ENCODE results near the gene RCAN2. TPM values are rescaled to one million over a fixed set of nuclear protein-coding genes. Genes with fewer than 3 reads are reported as not detected.

RCAN2 gene
- total and polyA plus RNA-seq, 2 experiments from 2014 or later = 6.0 to 9.3 TPM

- TF ChIP-seq, protein P1, sequence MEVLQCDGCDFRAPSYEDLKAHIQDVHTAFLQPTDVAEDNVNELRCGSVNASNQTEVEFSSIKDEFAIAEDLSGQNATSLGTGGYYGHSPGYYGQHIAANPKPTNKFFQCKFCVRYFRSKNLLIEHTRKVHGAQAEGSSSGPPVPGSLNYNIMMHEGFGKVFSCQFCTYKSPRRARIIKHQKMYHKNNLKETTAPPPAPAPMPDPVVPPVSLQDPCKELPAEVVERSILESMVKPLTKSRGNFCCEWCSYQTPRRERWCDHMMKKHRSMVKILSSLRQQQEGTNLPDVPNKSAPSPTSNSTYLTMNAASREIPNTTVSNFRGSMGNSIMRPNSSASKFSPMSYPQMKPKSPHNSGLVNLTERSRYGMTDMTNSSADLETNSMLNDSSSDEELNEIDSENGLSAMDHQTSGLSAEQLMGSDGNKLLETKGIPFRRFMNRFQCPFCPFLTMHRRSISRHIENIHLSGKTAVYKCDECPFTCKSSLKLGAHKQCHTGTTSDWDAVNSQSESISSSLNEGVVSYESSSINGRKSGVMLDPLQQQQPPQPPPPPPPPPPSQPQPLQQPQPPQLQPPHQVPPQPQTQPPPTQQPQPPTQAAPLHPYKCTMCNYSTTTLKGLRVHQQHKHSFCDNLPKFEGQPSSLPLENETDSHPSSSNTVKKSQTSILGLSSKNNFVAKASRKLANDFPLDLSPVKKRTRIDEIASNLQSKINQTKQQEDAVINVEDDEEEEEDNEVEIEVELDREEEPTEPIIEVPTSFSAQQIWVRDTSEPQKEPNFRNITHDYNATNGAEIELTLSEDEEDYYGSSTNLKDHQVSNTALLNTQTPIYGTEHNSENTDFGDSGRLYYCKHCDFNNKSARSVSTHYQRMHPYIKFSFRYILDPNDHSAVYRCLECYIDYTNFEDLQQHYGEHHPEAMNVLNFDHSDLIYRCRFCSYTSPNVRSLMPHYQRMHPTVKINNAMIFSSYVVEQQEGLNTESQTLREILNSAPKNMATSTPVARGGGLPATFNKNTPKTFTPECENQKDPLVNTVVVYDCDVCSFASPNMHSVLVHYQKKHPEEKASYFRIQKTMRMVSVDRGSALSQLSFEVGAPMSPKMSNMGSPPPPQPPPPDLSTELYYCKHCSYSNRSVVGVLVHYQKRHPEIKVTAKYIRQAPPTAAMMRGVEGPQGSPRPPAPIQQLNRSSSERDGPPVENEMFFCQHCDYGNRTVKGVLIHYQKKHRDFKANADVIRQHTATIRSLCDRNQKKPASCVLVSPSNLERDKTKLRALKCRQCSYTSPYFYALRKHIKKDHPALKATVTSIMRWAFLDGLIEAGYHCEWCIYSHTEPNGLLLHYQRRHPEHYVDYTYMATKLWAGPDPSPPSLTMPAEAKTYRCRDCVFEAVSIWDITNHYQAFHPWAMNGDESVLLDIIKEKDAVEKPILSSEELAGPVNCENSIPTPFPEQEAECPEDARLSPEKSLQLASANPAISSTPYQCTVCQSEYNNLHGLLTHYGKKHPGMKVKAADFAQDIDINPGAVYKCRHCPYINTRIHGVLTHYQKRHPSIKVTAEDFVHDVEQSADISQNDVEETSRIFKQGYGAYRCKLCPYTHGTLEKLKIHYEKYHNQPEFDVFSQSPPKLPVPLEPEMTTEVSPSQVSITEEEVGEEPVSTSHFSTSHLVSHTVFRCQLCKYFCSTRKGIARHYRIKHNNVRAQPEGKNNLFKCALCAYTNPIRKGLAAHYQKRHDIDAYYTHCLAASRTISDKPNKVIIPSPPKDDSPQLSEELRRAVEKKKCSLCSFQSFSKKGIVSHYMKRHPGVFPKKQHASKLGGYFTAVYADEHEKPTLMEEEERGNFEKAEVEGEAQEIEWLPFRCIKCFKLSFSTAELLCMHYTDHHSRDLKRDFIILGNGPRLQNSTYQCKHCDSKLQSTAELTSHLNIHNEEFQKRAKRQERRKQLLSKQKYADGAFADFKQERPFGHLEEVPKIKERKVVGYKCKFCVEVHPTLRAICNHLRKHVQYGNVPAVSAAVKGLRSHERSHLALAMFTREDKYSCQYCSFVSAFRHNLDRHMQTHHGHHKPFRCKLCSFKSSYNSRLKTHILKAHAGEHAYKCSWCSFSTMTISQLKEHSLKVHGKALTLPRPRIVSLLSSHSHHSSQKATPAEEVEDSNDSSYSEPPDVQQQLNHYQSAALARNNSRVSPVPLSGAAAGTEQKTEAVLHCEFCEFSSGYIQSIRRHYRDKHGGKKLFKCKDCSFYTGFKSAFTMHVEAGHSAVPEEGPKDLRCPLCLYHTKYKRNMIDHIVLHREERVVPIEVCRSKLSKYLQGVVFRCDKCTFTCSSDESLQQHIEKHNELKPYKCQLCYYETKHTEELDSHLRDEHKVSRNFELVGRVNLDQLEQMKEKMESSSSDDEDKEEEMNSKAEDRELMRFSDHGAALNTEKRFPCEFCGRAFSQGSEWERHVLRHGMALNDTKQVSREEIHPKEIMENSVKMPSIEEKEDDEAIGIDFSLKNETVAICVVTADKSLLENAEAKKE (CRISPR knock-in tag; IDR thresholded peaks at IDR 0.05) = no peak
- TF ChIP-seq STAT1 (IDR thresholded peaks at IDR 0.05; ENCODE audit: unreplicated experiment) = no peak
- no peak for TF ChIP-seq NANOG (IDR thresholded peaks at IDR 0.05; ENCODE audit: borderline replicate concordance)
- TF ChIP-seq ZNF114 (CRISPR knock-in tag; IDR thresholded peaks at IDR 0.05) = no peak
- TF ChIP-seq JUNB (IDR thresholded peaks at IDR 0.05; ENCODE audit: unreplicated experiment) = no peak
- no peak for TF ChIP-seq REST (IDR thresholded peaks at IDR 0.05; ENCODE audit: unreplicated experiment)
Observed at GRCh38 chr6:46305236-46305635, 186.0 kb downstream of the RCAN2 start (continued).

GRCh38 chr6:46302816-46303215 is 188.4 kb downstream of the RCAN2 start:
- no peaks in the 10 kb centered on the region for H3K79me2 ChIP-seq (replicated peaks; ENCODE audit: insufficient read depth)
- Mint-ChIP-seq H3K36me3 (ENCODE audit: low read depth) (no peaks in the 10 kb centered on the region), H3K27me3 (ENCODE audit: insufficient read depth, low read depth, poor library complexity) (no peaks in the 10 kb centered on the region), H3K9me3 (no peaks in the 10 kb centered on the region), H3K4me1 (no peaks in the 10 kb centered on the region; the same call in 2 of the 3 replicates), H3K27ac (no peak overlapping the region), H3K4me3 (no peak overlapping the region)
- no peaks in the 10 kb centered on the region for H3F3A ChIP-seq (replicated peaks; ENCODE audit: low read depth)
- no peaks in the 10 kb centered on the region for H3K27me3 ChIP-seq (ENCODE audit: insufficient read depth)
- TF ChIP-seq CREB1 (CRISPR knock-in tag; IDR thresholded peaks at IDR 0.05; ENCODE audit: low read depth) (no peak), REST (IDR thresholded peaks at IDR 0.05; ENCODE audit: unreplicated experiment) (no peak)
- TF ChIP-seq, protein P2, sequence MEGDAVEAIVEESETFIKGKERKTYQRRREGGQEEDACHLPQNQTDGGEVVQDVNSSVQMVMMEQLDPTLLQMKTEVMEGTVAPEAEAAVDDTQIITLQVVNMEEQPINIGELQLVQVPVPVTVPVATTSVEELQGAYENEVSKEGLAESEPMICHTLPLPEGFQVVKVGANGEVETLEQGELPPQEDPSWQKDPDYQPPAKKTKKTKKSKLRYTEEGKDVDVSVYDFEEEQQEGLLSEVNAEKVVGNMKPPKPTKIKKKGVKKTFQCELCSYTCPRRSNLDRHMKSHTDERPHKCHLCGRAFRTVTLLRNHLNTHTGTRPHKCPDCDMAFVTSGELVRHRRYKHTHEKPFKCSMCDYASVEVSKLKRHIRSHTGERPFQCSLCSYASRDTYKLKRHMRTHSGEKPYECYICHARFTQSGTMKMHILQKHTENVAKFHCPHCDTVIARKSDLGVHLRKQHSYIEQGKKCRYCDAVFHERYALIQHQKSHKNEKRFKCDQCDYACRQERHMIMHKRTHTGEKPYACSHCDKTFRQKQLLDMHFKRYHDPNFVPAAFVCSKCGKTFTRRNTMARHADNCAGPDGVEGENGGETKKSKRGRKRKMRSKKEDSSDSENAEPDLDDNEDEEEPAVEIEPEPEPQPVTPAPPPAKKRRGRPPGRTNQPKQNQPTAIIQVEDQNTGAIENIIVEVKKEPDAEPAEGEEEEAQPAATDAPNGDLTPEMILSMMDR (conservative IDR thresholded peaks at IDR 0.05; ENCODE audit: low read depth in 2 of 2) = no peak
- 0 out of 2 replicates have a peak, but pooled peaks cover 2% of the 10 kb centered on the region for H3K4me1 ChIP-seq (ENCODE audit: insufficient read depth)
- H3K36me3 ChIP-seq (ENCODE audit: insufficient read depth) = no peaks in the 10 kb centered on the region
- H3K27ac ChIP-seq (ENCODE audit: low read depth) = no peak overlapping the region
- no peak overlapping the region for H3K4me2 ChIP-seq
- no peak for ATAC-seq
- no peak overlapping the region for H3K4me3 ChIP-seq
- no peaks in the 10 kb centered on the region for H4K20me1 ChIP-seq (replicated peaks; ENCODE audit: insufficient read depth)
- no peak for DNase-seq (ENCODE audit: low spot score)
- H3K9me2 ChIP-seq (ENCODE audit: insufficient read depth) = no peaks in the 10 kb centered on the region; the same call in 1 of the 2 replicates
- no peak overlapping the region for H2AFZ ChIP-seq
